Hepatocyte (in vitro differentiated cells): ENCODE measurements around the gene PTBP3.

Experiments used
- CTCF ChIP-seq: fragments of 200-600 bp; sonication (generic); IDR thresholded peaks from 2 replicates; pipeline ENCODE4 v1.5.1; 2016; ENCODE audit warnings: antibody characterized with exemption, mild to moderate bottlenecking; ENCODE audit not compliant: poor library complexity
- EZH2 ChIP-seq: fragments of 200-600 bp; sonication (generic); IDR thresholded peaks from 2 replicates; pipeline ENCODE4 v1.6.1; 2016; ENCODE audit warnings: antibody characterized with exemption, mild to moderate bottlenecking, borderline replicate concordance
- EZH2phosphoT487 ChIP-seq: fragments of 200-600 bp; sonication (generic); IDR thresholded peaks from one replicate; pipeline ENCODE4 v1.6.1; 2018; ENCODE audit warnings: antibody characterized with exemption, mild to moderate bottlenecking, low read depth, moderate library complexity; ENCODE audit not compliant: unreplicated experiment, severe bottlenecking

DNA sequence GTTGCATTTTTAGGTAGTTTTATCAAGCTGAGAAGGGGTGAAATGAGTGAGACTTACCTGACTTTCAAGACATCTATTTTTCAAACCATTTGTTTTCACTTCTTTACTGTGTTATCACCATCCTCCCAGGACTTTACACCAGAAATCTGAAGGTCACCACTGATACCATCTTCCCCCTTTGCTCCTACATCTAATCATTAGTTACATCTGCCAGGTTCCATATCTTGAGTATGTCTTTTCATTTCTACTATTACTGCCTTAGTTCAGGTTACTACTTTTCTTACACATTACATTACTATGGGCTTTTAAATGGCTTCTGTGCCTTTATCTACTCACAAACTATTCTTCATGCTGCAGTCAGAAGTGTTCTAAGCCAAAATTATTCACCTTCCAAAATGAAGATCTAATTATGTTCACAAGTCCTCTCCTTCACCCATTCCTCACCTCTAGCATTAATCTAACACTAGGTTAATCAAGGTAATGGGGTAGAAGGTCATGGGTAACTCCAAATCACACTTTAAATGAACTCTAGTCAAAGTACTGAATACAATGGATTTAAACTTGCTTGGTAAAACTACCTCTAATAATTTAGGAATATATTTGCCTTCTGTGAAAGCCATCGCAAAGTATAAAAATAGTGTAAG, 44.4 kb upstream of the PTBP3 start:
- TF ChIP-seq CTCF (no peak), EZH2 (no peak), EZH2phosphoT487 (no peak)
